ENCODE data around the gene DSCAML1. TPM values are rescaled to one million over a fixed set of nuclear protein-coding genes. Genes with fewer than 3 reads are reported as not detected.

DSCAML1 gene
- total and polyA plus RNA-seq, 2 of the 8 experiments (the other 6 are each of a cell fraction or from before 2014, with no cell fraction given), result 0.19 to 0.24 TPM

DNA sequence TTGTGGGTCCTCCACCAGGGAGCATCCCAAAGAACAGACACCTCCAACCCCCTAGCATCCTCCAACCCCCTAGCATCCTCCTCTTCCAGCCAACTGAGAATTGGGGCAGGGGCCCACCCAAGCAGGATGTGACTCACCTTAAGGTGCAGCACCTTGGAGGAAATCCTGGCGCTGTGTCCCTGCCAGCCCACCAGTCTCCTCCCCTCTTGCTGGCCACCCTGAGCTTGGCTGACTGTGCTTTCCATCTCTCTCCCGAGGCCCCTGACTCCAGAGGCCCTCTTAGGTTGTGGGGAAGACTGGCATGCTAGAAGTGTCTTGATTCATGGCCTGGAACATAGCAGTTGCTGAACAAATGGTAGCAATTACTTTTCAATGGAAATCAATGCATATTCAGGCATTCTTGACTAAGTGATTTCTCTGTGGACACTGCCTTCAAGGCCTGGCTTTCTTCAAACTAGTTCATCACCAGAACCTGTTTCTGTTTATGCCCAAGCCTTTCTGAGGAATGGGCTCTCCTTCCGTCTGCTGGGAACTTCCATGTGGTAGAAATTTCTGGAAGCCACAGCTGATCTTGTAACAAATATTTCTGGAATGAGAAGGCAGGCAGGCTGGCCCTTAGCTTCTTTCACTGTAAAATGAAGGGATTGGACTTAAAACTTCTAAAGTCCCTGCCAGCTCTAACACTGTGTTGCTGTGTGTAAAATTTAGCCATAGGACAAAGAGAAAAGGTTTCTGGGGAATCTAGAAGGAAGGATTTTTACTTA lies 408.8 kb downstream of the DSCAML1 start:
- TF ChIP-seq TCF12 (IDR thresholded peaks at IDR 0.05; ENCODE audit: low read depth, low read length) (no peak), CHD2 (IDR thresholded peaks at IDR 0.05; ENCODE audit: low read length) (no peak), YY1 (IDR thresholded peaks at IDR 0.05; ENCODE audit: low read depth, low read length) (no peak), KDM4A (IDR thresholded peaks at IDR 0.05; ENCODE audit: low read depth, low read length, severe bottlenecking) (no peak), HDAC6 (IDR thresholded peaks at IDR 0.05; ENCODE audit: low read depth, low read length) (no peak), CBX8 (IDR thresholded peaks at IDR 0.05; ENCODE audit: borderline replicate concordance, low read depth, low read length) (no peak)
- TF ChIP-seq, protein P1, sequence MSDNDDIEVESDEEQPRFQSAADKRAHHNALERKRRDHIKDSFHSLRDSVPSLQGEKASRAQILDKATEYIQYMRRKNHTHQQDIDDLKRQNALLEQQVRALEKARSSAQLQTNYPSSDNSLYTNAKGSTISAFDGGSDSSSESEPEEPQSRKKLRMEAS (IDR thresholded peaks at IDR 0.05), result no peak
- TF ChIP-seq, protein P2, sequence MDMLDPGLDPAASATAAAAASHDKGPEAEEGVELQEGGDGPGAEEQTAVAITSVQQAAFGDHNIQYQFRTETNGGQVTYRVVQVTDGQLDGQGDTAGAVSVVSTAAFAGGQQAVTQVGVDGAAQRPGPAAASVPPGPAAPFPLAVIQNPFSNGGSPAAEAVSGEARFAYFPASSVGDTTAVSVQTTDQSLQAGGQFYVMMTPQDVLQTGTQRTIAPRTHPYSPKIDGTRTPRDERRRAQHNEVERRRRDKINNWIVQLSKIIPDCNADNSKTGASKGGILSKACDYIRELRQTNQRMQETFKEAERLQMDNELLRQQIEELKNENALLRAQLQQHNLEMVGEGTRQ (IDR thresholded peaks at IDR 0.05; ENCODE audit: low read length), result no peak
- no peak overlapping the region for H3K14ac ChIP-seq (ENCODE audit: insufficient read length)
- no peaks in the 10 kb centered on the region for H3K4me1 ChIP-seq (replicated peaks in 1 of 4; ENCODE audit: control insufficient read depth in 3 of 4, insufficient read depth in 4 of 4, low read length in 3 of 4)
- H3K4me2 ChIP-seq (ENCODE audit: insufficient read depth in 1 of 2, low read depth in 2 of 2, low read length in 2 of 2), result no peak overlapping the region
- no peak overlapping the region for H3K18ac ChIP-seq (ENCODE audit: extremely low read depth, low read length)
- no peak overlapping the region for H3K9ac ChIP-seq (replicated peaks in 1 of 4; ENCODE audit: extremely low read depth in 1 of 4, low read depth in 3 of 4, low read length in 3 of 4)
- H3K56ac ChIP-seq (replicated peaks; ENCODE audit: insufficient read length, low read depth, low read length), result no peak overlapping the region
- H3K4me3 ChIP-seq (ENCODE audit: extremely low read depth in 1 of 4, insufficient read depth in 2 of 4, low read depth in 3 of 4, low read length in 4 of 4), result no peak overlapping the region
- no peaks in the 10 kb centered on the region for H3K27me3 ChIP-seq (replicated peaks in 1 of 4; ENCODE audit: control insufficient read depth in 3 of 4, extremely low read depth in 1 of 4, insufficient read depth in 3 of 4, low read length in 3 of 4)
- no peaks in the 10 kb centered on the region for H3K79me2 ChIP-seq (ENCODE audit: control insufficient read depth in 1 of 2, insufficient read depth in 2 of 2, low read length in 2 of 2)
- H3K23me2 ChIP-seq (ENCODE audit: low read depth, low read length), result no peaks in the 10 kb centered on the region
- no peak overlapping the region for H2AK5ac ChIP-seq (ENCODE audit: low read depth, low read length)
- DNase-seq (ENCODE audit: low read depth in 1 of 2, low spot score in 2 of 2), result no peak
- no peaks in the 10 kb centered on the region for H3K9me3 ChIP-seq (ENCODE audit: insufficient read depth in 2 of 2, low read depth in 1 of 2, low read length in 1 of 2)
- no peak overlapping the region for H2BK120ac ChIP-seq (replicated peaks; ENCODE audit: low read depth, low read length)
- no peak overlapping the region for H4K91ac ChIP-seq (replicated peaks; ENCODE audit: insufficient read length, low read length)
- no peak overlapping the region for H4K8ac ChIP-seq (ENCODE audit: extremely low read depth, insufficient read depth, low read length)
- no peak overlapping the region for H4K5ac ChIP-seq (ENCODE audit: insufficient read length, low read depth, low read length)
- H3K4ac ChIP-seq (replicated peaks; ENCODE audit: insufficient read length, low read depth, low read length), result no peak overlapping the region
- H2BK5ac ChIP-seq (ENCODE audit: low read depth, low read length), result no peak overlapping the region
- H3K27ac ChIP-seq (ENCODE audit: low read depth, low read length), result no peak overlapping the region
- no peak overlapping the region for H3K23ac ChIP-seq (ENCODE audit: insufficient read length)
- 87% methylated on average over 3 of the region's 3 CpGs; no CpG with 5 or more reads in 1 of the 2 experiments for WGBS, 2 experiments (ENCODE audit: extremely low coverage in 1 of 2, insufficient coverage in 1 of 2, insufficient read length in 1 of 2, insufficient replicate concordance in 2 of 2, low coverage in 1 of 2, low lambda C conversion rate in 2 of 2, missing lambda C conversion rate in 1 of 2)
- peaks cover 0 to 22% (median 10%) of the 10 kb centered on the region in 4 experiments; a peak in 4 of 8 replicates for H3K36me3 ChIP-seq (ENCODE audit: control insufficient read depth in 2 of 4, insufficient read depth in 4 of 4, low read length in 3 of 4)
- FAIRE-seq, result no peak
- ChIA-PET POLR2A (ENCODE audit: partially characterized antibody) (no interaction called here), CTCF (ENCODE audit: partially characterized antibody) (interaction anchor here (0.7 to 1.4 kb wide), 3 partner anchors 32 to 828 kb away, joined by 3 read pairs; no protein-coding TSS in a partner anchor)
- no peak overlapping the region for H2BK20ac ChIP-seq (ENCODE audit: low read length)
- no peak overlapping the region for H2AFZ ChIP-seq (ENCODE audit: low read length)
- no peaks in the 10 kb centered on the region; the same call in 1 of the 2 replicates for H3K79me1 ChIP-seq (ENCODE audit: low read depth, low read length)
- peaks cover 4 to 11% of the 10 kb centered on the region in 2 experiments for H4K20me1 ChIP-seq (replicated peaks in 1 of 2; ENCODE audit: control insufficient read depth in 1 of 2, insufficient read depth in 2 of 2, low read length in 2 of 2)
- no peak overlapping the region for H2BK15ac ChIP-seq (ENCODE audit: low read length)
- H2BK12ac ChIP-seq (ENCODE audit: low read depth, low read length), result no peak overlapping the region

All from H1 (cell line).